HepG2 (cell line): ENCODE results near the gene LITAF. TPM values are rescaled to one million over a fixed set of nuclear protein-coding genes. Genes with fewer than 3 reads are reported as not detected.

Experiments
- EZH2 ChIP-seq: conservative IDR thresholded peaks from 2 replicates; pipeline ENCODE4 v1.6.1; 2012; ENCODE audit warnings: mild to moderate bottlenecking, low read depth, low read length, moderate library complexity
- KAT7 ChIP-seq: IDR thresholded peaks from 2 replicates; pipeline ENCODE4 v1.6.1; 2018; ENCODE audit warnings: borderline replicate concordance, missing compliant biosample characterization
- KDM6A ChIP-seq: IDR thresholded peaks from 2 replicates; pipeline ENCODE4 v1.6.1; 2016; ENCODE audit warnings: low read depth
- KLF11 ChIP-seq: IDR thresholded peaks from 2 replicates; pipeline ENCODE4 v1.6.1; 2016; ENCODE audit warnings: missing compliant biosample characterization
- MATR3 ChIP-seq: sonication (generic); formaldehyde crosslinking; IDR thresholded peaks from 2 replicates; pipeline ENCODE4 v1.4.0; 2020; ENCODE audit warnings: missing genetic modification reagents
- NFIB ChIP-seq: sonication (generic); formaldehyde crosslinking; IDR thresholded peaks from 2 replicates; pipeline ENCODE4 v1.9.0; 2021; ENCODE audit warnings: missing genetic modification reagents, mild to moderate bottlenecking, borderline replicate concordance
- NR2F1 ChIP-seq, 2 experiments: fragments of 450-650 bp in 1 of 2; formaldehyde crosslinking in 1 of 2; IDR thresholded peaks; 2 replicates each; pipeline versions ENCODE4 v1.5.0 to v1.6.1; 2016 to 2020; ENCODE audit warnings: mild to moderate bottlenecking in 1 of 2, missing compliant biosample characterization in 1 of 2, missing genetic modification reagents in 1 of 2, moderate library complexity in 1 of 2
- STAG1 ChIP-seq: sonication (generic); formaldehyde crosslinking; IDR thresholded peaks from 2 replicates; pipeline ENCODE4 v1.4.0; 2020; ENCODE audit warnings: missing genetic modification reagents
- THYN1 ChIP-seq: sonication (generic); formaldehyde crosslinking; IDR thresholded peaks from 2 replicates; pipeline ENCODE4 v1.8.1; 2023; ENCODE audit warnings: low read depth, mild to moderate bottlenecking, moderate library complexity, missing genetic modification reagents, borderline replicate concordance
- UBTF ChIP-seq: sonication (generic); formaldehyde crosslinking; IDR thresholded peaks from 2 replicates; pipeline ENCODE4 v1.4.0; 2020; ENCODE audit warnings: mild to moderate bottlenecking, missing genetic modification reagents
- XBP1 ChIP-seq: sonication (generic); formaldehyde crosslinking; IDR thresholded peaks from 2 replicates; pipeline ENCODE4 v1.5.0; 2020; ENCODE audit warnings: missing genetic modification reagents
- ZBTB20 ChIP-seq: sonication (generic); formaldehyde crosslinking; IDR thresholded peaks from 2 replicates; pipeline ENCODE4 v1.8.1; 2023; ENCODE audit warnings: missing genetic modification reagents, low read depth, mild to moderate bottlenecking, borderline replicate concordance
- ZC3H4 ChIP-seq: sonication (generic); formaldehyde crosslinking; IDR thresholded peaks from 2 replicates; pipeline ENCODE4 v1.4.0; 2020; ENCODE audit warnings: missing genetic modification reagents, borderline replicate concordance
- ZNF24 ChIP-seq: fragments of 450-650 bp; IDR thresholded peaks from 2 replicates; pipeline ENCODE4 v1.6.1; 2017; ENCODE audit warnings: antibody characterized with exemption, mild to moderate bottlenecking
- ZNF761 ChIP-seq: sonication (generic); formaldehyde crosslinking; conservative IDR thresholded peaks from 2 replicates; pipeline ENCODE4 v1.4.0; 2020; ENCODE audit warnings: mild to moderate bottlenecking, missing genetic modification reagents
- ZNF780A ChIP-seq: sonication (generic); formaldehyde crosslinking; IDR thresholded peaks from 2 replicates; pipeline ENCODE4 v1.8.0; 2022; ENCODE audit warnings: mild to moderate bottlenecking, missing genetic modification reagents, moderate library complexity
- polyA plus RNA-seq, 8 experiments: library from polyadenylated mRNA; depleted of rRNA in 3 of 8; stranded (reverse) in 7 of 8; unstranded in 1 of 8; fragments of >200 nt; fragmentation: Illumina TruSeq in 4 of 8; extraction: Trizol in 4 of 8; gene quantifications; 2 replicates each; pipeline versions ENCODE4 v1.2.1 to v1.2.3, GENCODE V29; 2011 to 2016; ENCODE audit warnings: low read depth in 4 of 8, missing spikeins in 1 of 8, mixed read lengths in 1 of 8; ENCODE audit not compliant: insufficient read depth in 1 of 8
- total RNA-seq, 5 experiments: library from RNA; depleted of rRNA; stranded (reverse); fragments of >200 nt; fragmentation: Illumina TruSeq; extraction: Trizol; gene quantifications; 2 replicates each; pipeline ENCODE4 v1.2.3, GENCODE V29; 2016; ENCODE audit warnings: low read depth in 1 of 5
- TF ChIP-seq, protein P1 (sequence below): sonication (generic); formaldehyde crosslinking; IDR thresholded peaks from 2 replicates; pipeline ENCODE4 v1.4.0; 2020; ENCODE audit warnings: mild to moderate bottlenecking, missing genetic modification reagents
- TF ChIP-seq, protein P2 (sequence below): sonication (generic); formaldehyde crosslinking; IDR thresholded peaks from 2 replicates; pipeline ENCODE4 v1.4.0; 2020; ENCODE audit warnings: mild to moderate bottlenecking, missing genetic modification reagents
- TF ChIP-seq, protein P3 (sequence below): IDR thresholded peaks from 2 replicates; pipeline ENCODE4 v1.6.1; 2016
- TF ChIP-seq, protein P4 (sequence below): sonication (generic); formaldehyde crosslinking; conservative IDR thresholded peaks from 2 replicates; pipeline ENCODE4 v1.4.0; 2020; ENCODE audit warnings: missing genetic modification reagents
- TF ChIP-seq, protein P5 (sequence below): sonication (generic); formaldehyde crosslinking; IDR thresholded peaks from 2 replicates; pipeline ENCODE4 v1.8.0; 2022; ENCODE audit warnings: mild to moderate bottlenecking, missing genetic modification reagents, moderate library complexity

LITAF gene
- total and polyA plus RNA-seq, 2 of the 13 experiments (the other 11 are each of a cell fraction or from before 2014, with no cell fraction given), result 80.1 to 141 TPM

DNA sequence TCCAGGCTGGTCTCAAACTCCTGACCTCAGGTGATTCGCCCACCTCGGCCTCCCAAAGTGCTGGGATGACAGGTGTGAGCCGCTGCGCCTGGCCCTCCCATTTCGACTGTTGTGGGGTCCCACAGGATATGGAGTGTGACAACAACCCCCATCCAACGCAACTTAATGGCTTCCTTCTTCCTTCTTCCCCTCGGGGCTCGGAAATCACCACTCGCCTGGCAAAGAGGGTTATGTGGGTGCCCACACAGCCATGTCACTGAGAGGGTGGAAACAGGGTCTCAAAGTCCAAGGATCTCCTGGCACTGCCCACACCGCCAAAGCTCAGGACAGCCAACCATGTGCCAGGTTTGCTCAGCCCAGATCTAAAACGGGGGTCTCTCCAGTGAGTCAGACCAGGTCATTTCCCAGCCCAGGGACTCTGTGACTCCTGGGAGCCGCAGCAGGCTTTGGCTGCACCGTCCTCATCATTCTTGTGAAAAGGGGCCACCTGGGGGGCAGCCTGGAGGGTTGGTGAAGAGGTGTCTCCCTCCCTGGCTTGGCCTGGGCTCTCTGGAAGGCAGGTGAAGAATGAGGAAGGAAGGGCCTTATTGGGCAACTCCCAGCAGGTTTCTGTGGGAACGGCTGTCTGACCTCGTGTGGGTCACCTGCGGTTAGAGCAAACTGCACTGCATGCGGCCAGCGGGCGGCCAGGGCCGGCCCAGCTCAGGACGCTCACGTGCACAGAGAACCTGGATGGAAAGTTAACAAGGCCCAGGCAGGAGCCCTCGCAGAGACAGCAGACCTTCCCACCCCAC lies 25.3 kb upstream of the LITAF start (continued):
- TF ChIP-seq MATR3, result no peak
- TF ChIP-seq ZNF780A (CRISPR knock-in tag), result no peak; the same call in 1 of the 2 replicates
- TF ChIP-seq, protein P1, sequence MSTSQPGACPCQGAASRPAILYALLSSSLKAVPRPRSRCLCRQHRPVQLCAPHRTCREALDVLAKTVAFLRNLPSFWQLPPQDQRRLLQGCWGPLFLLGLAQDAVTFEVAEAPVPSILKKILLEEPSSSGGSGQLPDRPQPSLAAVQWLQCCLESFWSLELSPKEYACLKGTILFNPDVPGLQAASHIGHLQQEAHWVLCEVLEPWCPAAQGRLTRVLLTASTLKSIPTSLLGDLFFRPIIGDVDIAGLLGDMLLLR (CRISPR knock-in tag), result peak; percentile 67; the same call in 1 of the 2 replicates
- peak; percentile 94 for TF ChIP-seq KLF11 (CRISPR knock-in tag)
- TF ChIP-seq ZBTB20, result peak; percentile 96; the same call in 1 of the 2 replicates
- TF ChIP-seq, protein P2, sequence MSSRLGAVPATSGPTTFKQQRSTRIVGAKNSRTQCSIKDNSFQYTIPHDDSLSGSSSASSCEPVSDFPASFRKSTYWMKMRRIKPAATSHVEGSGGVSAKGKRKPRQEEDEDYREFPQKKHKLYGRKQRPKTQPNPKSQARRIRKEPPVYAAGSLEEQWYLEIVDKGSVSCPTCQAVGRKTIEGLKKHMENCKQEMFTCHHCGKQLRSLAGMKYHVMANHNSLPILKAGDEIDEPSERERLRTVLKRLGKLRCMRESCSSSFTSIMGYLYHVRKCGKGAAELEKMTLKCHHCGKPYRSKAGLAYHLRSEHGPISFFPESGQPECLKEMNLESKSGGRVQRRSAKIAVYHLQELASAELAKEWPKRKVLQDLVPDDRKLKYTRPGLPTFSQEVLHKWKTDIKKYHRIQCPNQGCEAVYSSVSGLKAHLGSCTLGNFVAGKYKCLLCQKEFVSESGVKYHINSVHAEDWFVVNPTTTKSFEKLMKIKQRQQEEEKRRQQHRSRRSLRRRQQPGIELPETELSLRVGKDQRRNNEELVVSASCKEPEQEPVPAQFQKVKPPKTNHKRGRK (CRISPR knock-in tag), result no peak
- no peak for TF ChIP-seq ZC3H4
- TF ChIP-seq KDM6A (CRISPR knock-in tag), result peak; percentile 71
- TF ChIP-seq NFIB (CRISPR knock-in tag), result no peak
- TF ChIP-seq ZNF24, result no peak
- peak; percentile 52 to 75; a peak in 2 of 4 replicates for TF ChIP-seq NR2F1 (CRISPR knock-in tag; IDR thresholded peaks at IDR 0.05)
- no peak for TF ChIP-seq EZH2
- TF ChIP-seq, protein P3, sequence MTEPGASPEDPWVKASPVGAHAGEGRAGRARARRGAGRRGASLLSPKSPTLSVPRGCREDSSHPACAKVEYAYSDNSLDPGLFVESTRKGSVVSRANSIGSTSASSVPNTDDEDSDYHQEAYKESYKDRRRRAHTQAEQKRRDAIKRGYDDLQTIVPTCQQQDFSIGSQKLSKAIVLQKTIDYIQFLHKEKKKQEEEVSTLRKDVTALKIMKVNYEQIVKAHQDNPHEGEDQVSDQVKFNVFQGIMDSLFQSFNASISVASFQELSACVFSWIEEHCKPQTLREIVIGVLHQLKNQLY (CRISPR knock-in tag), result peak; percentile 97
- TF ChIP-seq XBP1, result no peak
- peak; percentile 30; the same call in 1 of the 2 replicates for TF ChIP-seq STAG1 (CRISPR knock-in tag)
- TF ChIP-seq KAT7, result peak; percentile 80; the same call in 1 of the 2 replicates
- peak; percentile 84 for TF ChIP-seq ZNF761 (CRISPR knock-in tag)
- TF ChIP-seq THYN1 (CRISPR knock-in tag), result 0 out of 2 replicates have a peak, but pooled peaks have one; percentile 50
- TF ChIP-seq, protein P4, sequence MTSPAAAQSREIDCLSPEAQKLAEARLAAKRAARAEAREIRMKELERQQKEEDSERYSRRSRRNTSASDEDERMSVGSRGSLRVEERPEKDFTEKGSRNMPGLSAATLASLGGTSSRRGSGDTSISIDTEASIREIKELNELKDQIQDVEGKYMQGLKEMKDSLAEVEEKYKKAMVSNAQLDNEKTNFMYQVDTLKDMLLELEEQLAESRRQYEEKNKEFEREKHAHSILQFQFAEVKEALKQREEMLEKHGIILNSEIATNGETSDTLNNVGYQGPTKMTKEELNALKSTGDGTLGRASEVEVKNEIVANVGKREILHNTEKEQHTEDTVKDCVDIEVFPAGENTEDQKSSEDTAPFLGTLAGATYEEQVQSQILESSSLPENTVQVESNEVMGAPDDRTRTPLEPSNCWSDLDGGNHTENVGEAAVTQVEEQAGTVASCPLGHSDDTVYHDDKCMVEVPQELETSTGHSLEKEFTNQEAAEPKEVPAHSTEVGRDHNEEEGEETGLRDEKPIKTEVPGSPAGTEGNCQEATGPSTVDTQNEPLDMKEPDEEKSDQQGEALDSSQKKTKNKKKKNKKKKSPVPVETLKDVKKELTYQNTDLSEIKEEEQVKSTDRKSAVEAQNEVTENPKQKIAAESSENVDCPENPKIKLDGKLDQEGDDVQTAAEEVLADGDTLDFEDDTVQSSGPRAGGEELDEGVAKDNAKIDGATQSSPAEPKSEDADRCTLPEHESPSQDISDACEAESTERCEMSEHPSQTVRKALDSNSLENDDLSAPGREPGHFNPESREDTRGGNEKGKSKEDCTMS, result 0 out of 2 replicates have a peak, but pooled peaks have one; percentile 37
- TF ChIP-seq, protein P5, sequence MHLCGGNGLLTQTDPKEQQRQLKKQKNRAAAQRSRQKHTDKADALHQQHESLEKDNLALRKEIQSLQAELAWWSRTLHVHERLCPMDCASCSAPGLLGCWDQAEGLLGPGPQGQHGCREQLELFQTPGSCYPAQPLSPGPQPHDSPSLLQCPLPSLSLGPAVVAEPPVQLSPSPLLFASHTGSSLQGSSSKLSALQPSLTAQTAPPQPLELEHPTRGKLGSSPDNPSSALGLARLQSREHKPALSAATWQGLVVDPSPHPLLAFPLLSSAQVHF, result no peak
- peak; percentile 98 for TF ChIP-seq UBTF (CRISPR knock-in tag)
